GM19023 (cell line): Measurements from ENCODE around the gene PER3.

Experiments
- ATAC-seq: cut with Tn5 transposase; IDR thresholded peaks from one replicate; pipeline ENCODE4 v1.9.1; 2021; ENCODE audit warnings: mild to moderate bottlenecking, moderate library complexity; ENCODE audit not compliant: unreplicated experiment

PER3 gene

DNA sequence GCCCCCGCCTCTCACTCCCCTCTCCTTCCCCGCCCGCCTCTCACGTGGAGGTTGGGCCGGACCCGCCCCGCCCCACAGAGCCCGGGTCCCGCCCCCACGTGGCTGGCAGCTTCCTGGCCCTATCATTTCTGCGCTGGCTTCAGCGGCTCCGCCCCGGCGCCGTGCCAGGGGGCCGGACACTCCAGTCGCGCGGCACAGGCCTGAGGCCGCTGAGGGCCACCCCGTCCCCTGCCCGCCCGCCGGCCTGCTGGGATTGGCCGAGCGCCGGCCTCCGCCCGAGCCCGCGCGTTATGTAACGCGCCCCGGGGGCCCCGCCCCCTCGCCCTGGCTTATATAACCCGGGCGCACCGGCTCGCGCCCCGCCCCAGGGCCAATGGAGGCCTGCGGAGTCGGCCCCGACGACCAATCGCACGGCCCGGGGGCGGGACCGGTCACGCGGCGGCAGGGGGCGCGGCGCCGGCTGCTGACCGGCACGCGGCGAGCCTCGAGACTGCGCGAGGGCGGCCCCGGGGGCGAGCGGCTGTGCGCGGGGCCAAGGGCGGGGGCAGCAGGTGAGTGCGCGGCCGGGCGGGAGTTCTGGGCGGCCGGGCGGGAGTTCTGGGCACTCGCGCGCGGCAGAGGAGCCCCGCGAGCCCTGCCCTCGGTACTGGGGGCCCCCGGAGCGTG lies at the start of gene PER3:
PER3 (plus strand) TSS at position 466 of the 666 bp plus-strand sequence. CDS start 587 bp downstream, outside the sequence.
- peak; percentile 89 for ATAC-seq

DNA sequence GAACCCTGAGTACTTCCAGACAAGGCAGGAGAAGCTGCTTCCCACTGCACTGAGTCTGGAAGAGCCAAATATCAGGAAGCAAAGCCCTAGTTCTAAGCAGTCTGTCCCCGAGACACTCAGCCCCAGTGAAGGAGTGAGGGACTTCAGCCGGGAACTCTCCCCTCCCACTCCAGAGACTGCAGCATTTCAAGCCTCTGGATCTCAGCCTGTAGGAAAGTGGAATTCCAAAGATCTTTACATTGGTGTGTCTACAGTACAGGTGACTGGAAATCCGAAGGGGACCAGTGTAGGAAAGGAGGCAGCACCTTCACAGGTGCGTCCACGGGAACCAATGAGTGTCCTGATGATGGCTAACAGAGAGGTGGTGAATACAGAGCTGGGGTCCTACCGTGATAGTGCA lies 46.0 kb upstream of the PER3 start:
- ATAC-seq, result no peak

DNA sequence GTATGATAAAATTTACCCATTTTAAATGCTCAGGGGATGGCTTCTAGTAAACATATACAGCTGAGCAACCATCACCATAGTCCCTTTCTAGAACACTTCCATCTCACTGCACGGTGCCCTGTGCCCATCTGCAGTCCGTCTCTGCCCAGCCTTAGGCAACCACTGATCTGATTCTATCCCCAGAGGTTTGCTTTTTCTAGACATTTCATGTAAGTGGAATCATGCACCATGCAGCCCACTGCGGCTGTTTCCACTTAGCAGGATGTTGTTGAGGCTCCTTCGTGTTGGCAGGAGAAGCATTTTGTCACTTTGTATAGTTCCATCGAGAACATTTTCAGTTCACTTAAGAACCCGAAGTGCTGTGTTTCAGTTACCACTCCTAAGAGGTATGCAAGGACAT lies 40.7 kb upstream of the PER3 start:
- no peak for ATAC-seq

DNA sequence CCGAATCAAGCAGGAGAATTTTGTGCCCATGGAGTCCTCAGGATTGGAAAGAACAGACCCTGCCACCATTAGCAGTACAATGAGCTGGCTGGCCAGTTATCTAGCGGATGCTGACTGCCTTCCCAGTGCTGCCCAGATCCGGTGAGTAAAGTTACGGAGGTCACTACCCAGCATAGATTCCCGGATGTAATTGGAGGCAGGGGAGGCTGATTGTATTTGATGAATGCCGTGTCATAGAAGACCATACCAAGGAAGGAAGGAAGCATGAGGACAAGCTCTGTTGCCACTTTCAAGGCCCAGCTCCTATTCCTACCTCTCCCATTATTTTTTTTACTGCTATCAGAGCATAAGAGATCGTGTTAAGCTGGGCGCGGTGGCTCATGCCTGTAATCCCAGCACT lies 39.2 kb upstream of the PER3 start:
- ATAC-seq, result no peak

DNA sequence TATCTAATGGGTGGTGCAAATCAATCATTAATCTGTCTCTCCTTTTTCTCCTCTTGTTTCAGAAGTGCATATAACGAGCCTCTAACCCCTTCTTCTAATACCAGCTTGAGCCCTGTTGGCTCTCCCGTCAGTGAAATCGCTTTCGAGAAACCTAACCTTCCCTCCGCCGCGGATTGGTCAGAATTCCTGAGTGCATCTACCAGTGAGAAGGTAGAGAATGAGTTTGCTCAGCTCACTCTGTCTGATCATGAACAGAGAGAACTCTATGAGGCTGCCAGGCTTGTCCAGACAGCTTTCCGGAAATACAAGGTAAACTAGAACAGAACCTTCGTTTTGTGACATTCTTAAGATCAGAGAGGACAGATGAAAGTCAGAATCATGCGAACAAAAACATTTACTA lies 38.3 kb upstream of the PER3 start:
- no peak for ATAC-seq

DNA sequence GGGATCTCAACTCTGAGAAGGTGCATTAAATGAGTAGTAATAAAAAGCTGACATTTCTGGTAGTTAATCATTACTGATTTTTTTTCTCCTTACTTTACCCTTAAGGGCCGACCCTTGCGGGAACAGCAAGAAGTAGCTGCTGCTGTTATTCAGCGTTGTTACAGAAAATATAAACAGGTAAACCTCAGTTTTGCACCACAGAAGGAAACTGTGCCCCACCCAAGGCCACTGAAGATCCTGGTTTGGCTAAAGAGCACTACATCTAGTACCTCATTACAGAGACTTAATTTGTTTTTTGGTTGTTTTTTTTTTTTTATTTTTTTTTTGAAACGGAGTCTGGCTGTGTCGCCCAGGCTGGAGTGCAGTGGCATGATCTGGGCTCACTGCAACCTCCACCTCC lies 36.5 kb upstream of the PER3 start:
- no peak for ATAC-seq

GRCh38 chr1:7749126-7749525 lies 35.0 kb upstream of the PER3 start:
- ATAC-seq, result no peak

GRCh38 chr1:7751174-7751573 lies 32.9 kb upstream of the PER3 start:
- ATAC-seq, result no peak

GRCh38 chr1:7752512-7753417 lies 31.3 kb upstream of the PER3 start:
- no peak for ATAC-seq

DNA sequence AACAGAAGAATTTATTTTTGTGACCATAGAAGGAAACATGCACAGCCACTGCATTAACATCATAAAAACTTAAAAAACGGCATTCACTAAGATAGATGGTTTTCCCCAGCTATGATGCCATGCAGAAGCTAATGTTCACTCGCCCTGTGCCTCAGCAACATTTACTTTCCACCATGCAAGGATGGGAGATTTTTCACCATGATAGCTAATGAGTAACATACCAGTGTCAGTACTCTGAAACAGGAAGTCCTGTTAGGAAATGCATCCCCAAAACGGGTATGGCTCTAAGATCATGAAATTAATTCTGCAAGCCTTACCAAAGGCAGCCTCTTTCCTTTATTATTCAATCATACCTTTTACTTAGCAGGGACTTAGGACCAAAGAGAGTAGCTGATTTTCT lies 30.4 kb upstream of the PER3 start:
- ATAC-seq, result no peak

DNA sequence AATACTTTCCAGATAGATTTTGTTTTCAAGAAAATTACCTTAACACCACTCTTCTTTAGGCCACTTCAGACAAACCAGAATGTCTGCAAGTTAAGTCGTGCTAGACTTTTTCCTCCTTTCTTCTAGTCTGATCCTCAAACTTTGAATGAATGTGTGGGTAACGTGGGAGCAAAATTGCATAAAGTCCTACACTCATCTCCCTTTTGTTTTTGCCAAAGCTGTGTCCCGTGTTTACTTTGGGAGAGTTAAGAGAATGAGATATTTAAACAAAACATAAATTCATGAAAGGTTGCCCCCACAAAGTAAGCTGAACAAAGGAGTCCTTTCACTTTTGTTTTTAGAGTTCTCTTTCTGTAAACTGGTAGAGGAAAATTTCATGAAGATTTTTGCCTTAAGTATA lies 29.9 kb upstream of the PER3 start:
- ATAC-seq, result no peak

DNA sequence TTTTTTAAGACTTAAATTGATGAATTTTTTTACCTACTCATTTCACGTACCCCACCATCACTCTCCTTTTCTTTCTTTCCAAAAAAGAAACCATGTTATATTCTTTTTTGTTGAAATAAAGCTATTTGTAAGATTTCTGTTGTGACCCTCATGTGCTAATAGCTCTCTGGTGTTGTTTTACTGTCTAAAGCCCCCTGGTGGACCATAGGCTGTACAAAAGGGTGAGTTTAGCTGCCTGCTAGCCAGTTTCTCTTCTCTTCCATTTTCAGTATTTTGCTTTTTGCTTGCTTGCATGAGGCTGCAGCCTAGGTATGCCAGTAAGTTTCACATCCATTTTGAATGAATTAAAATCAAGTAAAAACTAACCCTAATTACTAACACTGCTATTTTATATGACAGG lies 28.6 kb upstream of the PER3 start:
- ATAC-seq, result no peak

GRCh38 chr1:7760245-7760644 lies 23.8 kb upstream of the PER3 start:
- no peak for ATAC-seq

DNA sequence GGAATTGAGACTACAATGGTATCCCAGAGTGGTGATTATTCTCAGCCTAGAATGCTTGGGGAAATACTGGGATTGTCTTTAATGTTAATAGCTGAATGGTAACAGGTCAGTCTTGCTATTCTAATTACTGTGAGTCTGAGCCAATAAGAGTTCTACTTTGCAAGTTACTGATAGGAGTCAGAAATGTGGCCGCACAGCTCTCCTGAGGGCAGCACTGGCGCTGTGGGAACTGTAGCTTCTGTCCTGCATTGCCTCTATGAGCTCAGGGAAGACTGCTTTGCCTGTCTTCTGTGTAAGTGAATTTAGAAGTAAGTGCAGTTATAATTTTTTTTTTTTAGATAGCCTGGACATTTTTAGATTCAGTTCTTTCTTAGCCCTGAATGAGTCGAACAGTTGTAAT lies 23.0 kb upstream of the PER3 start:
- no peak for ATAC-seq

GRCh38 chr1:7767176-7767575 lies 16.9 kb upstream of the PER3 start:
- no peak for ATAC-seq

- no peak for ATAC-seq
Measured at GRCh38 chr1:7768583-7768982, 15.5 kb upstream of the PER3 start.

GRCh38 chr1:7769673-7770412 lies 14.2 kb upstream of the PER3 start:
- ATAC-seq, result no peak

GRCh38 chr1:7770669-7770996 lies 13.5 kb upstream of the PER3 start:
- no peak for ATAC-seq

DNA sequence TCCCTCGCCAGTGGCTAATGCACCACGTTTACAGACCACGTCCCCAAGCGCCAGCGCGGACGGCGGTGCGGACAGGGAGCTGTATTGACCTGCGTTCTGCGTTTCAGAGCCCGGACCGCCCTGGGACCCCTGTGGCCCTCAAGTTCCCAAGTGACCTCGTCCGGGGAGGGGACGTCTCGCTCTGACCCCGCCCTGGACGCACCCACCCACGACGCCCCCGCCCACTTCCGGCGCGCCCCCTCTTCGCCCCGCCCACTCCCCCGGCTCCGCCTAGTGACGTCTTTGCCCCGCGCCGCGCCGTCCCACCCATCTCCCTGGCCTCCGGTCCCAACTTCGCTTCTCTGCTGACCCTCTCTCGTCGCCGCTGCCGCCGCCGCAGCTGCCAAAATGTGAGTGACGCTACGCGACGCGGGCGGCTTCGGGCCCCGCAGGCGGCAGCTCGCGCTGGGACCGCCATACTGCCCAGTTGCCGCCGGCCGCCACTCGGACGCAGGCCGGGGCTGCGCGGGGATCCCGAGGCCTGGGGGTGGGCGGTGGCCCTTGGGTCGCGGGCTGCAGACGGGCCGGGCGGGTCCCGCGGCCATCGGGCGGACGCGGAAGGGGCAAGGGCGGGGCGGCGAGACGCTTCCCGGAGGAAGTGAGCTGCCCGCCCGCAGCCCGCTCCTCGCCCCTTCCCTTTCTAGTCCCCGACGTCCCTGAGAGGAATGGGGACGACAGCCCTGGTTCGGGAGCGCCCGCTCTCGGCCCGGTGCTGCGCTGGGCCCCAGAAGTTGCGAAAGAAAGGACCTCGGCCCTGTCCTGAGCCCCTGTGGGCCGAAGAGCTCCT lies 12.9 kb upstream of the PER3 start, which contains the start of gene VAMP3:
VAMP3 (plus strand) TSS at position 300 of the 826 bp plus-strand sequence; CDS start at position 388, 88 bp downstream.
- ATAC-seq, result peak; percentile 81

DNA sequence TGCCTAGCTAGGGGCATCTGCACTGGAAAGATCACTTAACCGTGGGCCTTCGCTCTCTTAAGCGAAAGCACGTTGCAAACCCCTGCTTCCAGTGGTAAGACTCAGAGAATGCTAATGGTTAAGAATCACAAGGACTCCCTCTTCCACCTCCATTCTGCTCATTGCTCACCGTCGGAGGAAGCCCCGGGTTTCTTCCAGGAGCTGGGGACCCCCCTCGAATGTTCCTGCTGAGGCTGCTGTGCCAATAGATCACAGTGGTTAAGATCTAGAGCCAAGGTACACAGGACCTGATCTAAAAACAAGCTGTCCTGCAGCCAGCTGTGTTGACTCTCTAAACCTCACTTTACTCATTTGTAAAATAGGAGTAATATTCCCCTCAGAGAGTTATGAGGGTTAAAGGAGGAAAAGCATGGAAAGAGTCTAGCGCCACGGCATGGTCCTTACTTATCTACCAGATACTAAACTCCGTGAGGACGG lies 12.2 kb upstream of the PER3 start:
- ATAC-seq, result no peak

DNA sequence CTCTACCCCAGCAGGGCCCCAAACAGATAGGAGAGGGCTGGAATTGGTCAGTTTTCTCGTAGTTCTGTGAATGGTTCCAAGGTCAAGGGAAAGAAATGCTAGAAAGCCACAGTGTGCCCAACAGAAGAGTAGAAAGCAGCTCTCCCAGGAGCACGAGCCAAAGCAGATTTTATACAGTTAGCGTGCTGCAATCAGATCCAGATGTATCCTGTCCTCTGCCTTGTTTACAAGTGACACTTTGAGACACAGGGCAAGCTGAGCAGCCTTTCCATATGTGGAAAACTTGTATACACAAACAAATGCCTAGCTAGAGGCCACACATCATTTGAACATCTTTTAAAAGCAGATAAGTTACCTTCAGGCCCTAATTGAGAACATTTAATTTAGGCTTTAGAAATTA lies 6.5 kb upstream of the PER3 start:
- no peak for ATAC-seq
